CD4-positive, alpha-beta T cell treated with Interleukin-1 beta for 1 hour (primary cell): ENCODE measurements around the gene SLC15A1.

Experiments
- DNase-seq, 2 donors: peaks; one replicate each; pipeline ENCODE4 v3.0.0-alpha.2; 2020 to 2022

SLC15A1 gene

DNA sequence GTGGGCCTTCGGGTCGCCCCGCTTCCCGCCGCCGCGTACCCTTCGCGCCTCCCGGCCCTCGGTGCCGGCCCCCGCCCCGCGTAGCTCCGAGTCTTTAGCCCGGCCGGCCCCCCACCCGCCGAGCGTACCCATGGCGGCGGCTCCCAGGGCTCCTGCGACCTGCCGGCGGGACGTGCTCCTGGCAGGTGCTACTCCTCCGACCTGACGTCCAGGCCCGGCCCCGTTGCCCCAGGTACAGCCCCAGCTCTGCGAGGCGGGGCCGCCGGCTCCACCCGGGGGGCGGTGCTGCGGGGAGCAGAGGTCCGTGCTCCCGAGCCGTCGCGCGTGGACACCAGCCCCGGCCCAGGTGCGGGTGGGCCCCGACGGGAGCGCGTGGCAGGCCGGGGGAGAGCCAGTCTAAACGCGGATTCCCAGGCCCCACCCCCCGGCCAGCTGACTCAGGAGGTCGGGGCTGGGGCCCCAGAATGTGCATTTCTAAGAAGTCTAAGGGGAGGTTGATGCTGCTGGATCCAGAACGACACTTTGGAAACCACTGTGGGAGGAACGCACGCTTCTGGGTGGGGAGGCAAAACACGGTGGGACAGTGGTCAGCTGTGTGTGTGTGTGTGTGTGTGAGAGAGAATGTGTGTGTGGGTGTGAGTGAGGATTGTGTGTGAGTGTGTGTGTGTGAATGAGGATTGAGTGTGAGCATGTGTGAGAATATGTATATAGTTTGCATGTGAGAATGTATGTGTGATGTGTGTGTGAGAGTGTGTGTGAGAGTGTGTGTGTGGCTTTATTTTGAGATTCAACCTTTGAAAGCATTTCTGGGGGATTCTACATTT lies at the start of gene SLC15A1:
SLC15A1 (minus strand) TSS at position 206 of the 824 bp plus-strand sequence; CDS start at position 132, 74 bp downstream.
- DNase-seq = no peak

DNA sequence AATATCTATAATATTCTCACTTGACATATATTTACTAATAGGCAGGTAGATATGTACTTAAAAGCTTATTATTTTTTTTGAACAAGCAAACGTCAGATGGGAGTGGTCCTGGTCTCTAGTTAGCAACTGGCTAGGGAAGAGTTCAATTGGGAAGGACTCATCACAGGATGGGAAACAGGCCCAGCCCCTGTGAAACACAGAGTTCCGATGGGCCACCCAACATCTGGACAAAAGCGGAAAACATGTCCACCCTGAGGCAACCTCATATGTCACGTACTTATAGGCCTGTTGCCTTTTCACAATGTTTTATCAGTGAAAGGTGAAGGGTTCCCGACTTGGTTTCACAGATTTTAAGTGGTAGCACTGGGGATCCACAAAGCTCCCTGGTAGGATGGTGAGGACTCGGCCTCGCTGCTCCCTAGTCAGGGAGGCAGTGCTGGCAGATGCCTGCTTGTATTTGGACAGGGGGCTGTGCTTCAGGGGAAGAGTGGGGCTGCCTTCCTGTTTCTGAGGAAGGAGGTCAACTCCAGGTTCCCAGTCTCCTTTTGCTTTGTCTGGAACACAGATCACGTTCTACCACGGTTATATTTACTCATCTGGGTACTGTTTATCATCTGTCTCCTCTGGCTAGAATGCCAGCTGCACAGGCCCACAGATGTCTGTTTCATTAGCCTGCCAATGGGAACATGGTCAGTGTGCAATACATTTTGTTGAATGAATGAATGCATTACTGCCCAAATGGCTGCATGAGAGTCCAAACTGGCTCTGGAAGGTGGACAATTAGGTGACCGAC lies 49.4 kb upstream of the SLC15A1 start:
- DNase-seq = no peak

- DNase-seq = no peak
These were observed 47.6 kb upstream of the SLC15A1 start for GRCh38 chr13:98800078-98800477.

- DNase-seq = no peak
These were observed 46.6 kb upstream of the SLC15A1 start for GRCh38 chr13:98798849-98799645.

DNA sequence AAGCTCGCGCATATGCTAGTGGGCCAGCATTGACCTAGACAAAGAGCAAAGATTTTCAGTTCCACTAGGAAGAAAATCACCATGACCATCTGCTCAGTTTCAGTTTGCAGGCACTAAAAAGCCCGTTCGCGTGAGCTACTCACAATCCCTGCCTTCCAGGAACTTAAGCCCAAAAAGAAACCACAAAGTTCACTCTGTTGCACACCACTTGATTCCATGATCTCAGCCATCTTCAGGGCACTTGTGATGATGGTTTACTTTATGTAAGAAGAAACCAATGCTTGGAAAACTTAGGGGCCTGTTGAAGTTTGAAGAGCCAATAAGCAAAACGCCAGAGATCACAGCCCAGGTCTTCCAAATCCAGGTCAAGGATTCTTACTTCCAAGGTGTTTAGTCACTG lies 45.0 kb upstream of the SLC15A1 start:
- no peak for DNase-seq

DNA sequence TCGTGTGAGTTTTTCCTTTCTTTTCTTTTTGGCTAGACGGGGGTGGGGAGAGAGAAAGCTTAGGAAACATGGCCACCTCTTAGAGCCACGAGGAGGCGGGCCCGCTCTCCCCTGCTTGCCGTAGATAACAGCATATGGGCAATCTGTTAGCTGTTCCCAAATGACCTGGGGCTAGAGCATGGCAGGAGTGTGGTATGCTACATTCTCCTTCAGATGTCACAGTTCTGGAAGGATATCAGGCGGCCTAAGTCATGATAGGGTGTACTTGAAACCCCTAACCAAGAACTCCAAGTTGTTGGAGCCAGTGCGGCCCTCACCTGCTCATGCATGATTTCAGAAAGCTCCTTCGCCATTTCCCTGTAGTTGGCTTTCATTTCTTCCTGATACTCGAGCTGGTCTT lies 44.3 kb upstream of the SLC15A1 start:
- DNase-seq = no peak

DNA sequence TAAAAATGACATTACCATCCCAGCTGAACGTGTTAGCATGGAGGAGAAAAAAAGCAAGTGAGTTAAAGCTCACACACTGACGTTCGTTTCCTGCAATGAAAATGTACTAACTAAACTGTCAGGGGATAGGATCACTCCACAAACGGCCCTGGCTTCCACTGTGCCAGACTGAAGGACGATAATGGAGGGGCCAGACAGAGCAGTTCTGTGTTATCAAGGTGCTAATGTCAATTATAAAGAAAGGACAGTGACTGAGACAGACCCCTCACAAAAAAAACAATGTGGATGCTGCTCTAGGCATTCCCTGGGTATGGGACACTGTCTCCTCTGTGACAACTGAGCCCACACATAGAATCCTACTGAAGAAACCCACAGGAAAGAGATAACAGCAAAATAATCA lies 43.7 kb upstream of the SLC15A1 start:
- DNase-seq = no peak

GRCh38 chr13:98795220-98795619 lies 42.7 kb upstream of the SLC15A1 start:
- DNase-seq = no peak

GRCh38 chr13:98794498-98794897 lies 42.0 kb upstream of the SLC15A1 start:
- DNase-seq = no peak

DNA sequence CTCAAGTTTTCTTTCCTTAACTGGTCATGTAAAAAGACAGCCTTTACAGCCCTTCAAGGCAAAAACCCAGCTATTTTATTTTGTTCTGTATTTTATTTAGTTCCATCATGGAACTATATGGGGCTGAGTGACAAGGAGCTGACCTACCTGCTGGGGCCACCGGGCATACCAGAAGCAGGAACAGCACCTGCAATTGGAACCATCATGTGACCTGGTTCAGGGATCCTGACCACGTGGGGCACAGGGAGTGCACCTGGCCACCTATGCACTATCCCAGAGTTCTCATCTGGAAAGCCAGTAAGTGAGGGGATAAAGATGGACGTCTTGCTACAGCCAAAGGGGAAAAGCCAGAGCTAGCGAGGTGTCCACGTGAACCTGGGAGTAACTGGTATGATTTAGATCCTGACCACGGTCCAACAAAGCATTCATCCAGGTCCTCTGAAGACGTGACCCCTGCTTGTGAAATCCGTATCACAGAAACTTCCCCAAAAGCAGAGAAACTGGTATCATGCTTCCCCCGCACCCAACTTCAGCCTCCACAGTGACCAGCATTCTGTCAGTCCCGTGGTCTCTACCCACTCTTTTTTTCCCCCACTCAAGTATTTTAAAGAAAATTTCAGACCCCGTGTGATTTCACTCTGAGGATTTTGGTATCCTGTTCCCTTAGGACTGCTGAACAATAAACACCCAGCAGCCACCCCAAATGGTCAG lies 40.5 kb upstream of the SLC15A1 start:
- DNase-seq = no peak

DNA sequence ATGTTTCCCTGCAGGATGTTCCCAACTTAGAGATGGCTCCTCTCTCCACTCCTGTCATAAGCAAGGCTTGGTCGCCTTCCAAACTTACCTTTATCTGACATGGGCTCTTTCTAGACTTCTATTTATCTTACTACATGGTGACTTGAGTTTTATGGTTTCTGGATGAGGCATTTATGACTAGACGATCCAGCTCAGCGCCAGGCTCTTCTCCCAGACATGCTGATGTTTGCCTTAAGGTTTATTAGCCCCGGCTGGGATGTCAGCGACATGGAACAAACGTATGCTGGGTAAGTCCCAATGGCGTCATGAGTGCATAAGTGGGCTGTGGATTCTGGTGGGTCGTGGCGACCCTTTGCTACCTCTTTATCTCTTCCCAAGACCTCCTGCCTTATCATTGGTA lies 39.8 kb upstream of the SLC15A1 start:
- DNase-seq = no peak

GRCh38 chr13:98791611-98792010 lies 39.1 kb upstream of the SLC15A1 start:
- no peak for DNase-seq

GRCh38 chr13:98787996-98788395 lies 35.5 kb upstream of the SLC15A1 start:
- no peak for DNase-seq

- no peak for DNase-seq
These were observed 34.7 kb upstream of the SLC15A1 start for GRCh38 chr13:98787173-98787572.

- DNase-seq = no peak
These were observed 33.6 kb upstream of the SLC15A1 start for GRCh38 chr13:98786023-98786422.

DNA sequence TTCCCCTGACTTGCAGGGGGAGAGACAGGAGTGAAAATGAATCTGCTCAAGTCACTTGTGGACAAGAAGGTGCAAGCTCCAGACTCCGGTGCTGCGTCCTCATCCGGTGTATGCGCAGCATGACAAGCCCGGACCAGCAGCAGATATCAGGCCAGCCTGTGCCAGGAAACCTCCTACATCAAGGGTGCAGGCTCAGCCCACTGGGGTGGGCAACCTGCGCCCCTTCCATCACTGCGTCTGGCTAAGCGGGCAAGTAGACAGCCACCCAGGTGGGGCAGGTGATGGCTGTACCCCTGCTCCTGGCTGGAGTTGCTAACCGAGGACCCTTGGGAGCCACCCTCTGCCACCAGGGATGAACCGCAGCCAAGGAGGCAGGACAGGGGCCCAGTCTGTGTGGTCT lies 32.9 kb upstream of the SLC15A1 start:
- DNase-seq = no peak

- DNase-seq = no peak
These were observed 32.2 kb upstream of the SLC15A1 start for GRCh38 chr13:98784666-98785065.

- no peak for DNase-seq
These were observed 31.5 kb upstream of the SLC15A1 start for GRCh38 chr13:98783856-98784478.

- no peak for DNase-seq
These were observed 30.2 kb upstream of the SLC15A1 start for GRCh38 chr13:98782654-98783053.

GRCh38 chr13:98781905-98782304 lies 29.4 kb upstream of the SLC15A1 start:
- DNase-seq = no peak

DNA sequence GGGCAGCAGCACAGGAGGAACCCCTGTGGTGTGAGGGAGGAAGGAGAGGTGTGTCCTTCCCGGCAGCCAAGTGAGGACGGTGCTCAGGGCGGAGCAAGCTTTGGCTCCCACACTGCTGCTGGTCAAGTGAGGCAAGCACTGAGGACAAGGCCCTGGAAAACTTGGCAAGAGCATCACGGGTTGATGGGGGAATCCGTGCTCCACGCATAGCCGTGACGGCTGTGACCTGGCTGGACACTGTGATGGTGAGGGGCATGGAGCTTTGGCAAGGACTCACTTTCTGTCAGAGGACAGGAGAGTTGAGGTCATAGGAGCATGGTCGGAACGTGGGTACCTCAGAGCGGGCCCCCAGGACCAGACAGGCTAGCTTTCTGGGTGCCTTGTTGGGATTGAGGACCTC lies 29.0 kb upstream of the SLC15A1 start:
- no peak for DNase-seq

- no peak for DNase-seq
These were observed 28.6 kb upstream of the SLC15A1 start for GRCh38 chr13:98781045-98781444.
